Testis (tissue), 3 donors: ENCODE data around the gene ATP11A. TPM values are rescaled to one million over a fixed set of nuclear protein-coding genes. Genes with fewer than 3 reads are reported as not detected.

Experiments
- DNase-seq: peaks from one replicate; pipeline ENCODE4 v3.0.0-alpha.2; 2019
- H3K27ac ChIP-seq, 2 donors: fragments of 200-600 bp; sonication (generic); one replicate each; pipeline ENCODE4 v1.5.1; 2019
- H3K27me3 ChIP-seq: fragments of 200-600 bp; sonication (generic); one replicate; pipeline ENCODE4 v1.5.1; 2019
- H3K36me3 ChIP-seq: fragments of 200-600 bp; sonication (generic); one replicate; pipeline ENCODE4 v1.5.1; 2017; ENCODE audit warnings: low read depth; ENCODE audit errors: missing control alignments
- H3K4me1 ChIP-seq: fragments of 200-600 bp; sonication (generic); one replicate; pipeline ENCODE4 v1.5.1; 2019
- H3K4me3 ChIP-seq, 2 donors: fragments of 200-600 bp; sonication (generic); one replicate each; pipeline ENCODE4 v1.5.1; 2017 to 2019
- H3K9me3 ChIP-seq: fragments of 200-600 bp; sonication (generic); one replicate; pipeline ENCODE4 v1.5.1; 2017
- CTCF ChIP-seq, 3 experiments: fragments of 450-650 bp in 2 of 3; fragments of 200-600 bp in 1 of 3; sonication (generic) in 1 of 3; IDR thresholded peaks; one replicate each; pipeline ENCODE4 v1.5.1; 2016 to 2019; ENCODE audit warnings: antibody characterized with exemption in 3 of 3, mild to moderate bottlenecking in 2 of 3, moderate library complexity in 1 of 3
- POLR2A ChIP-seq: fragments of 450-650 bp; IDR thresholded peaks from one replicate; pipeline ENCODE4 v1.6.1; 2017; ENCODE audit warnings: antibody characterized with exemption, mild to moderate bottlenecking, moderate library complexity
- WGBS, 2 donors: methylation state at CpG; one replicate each; pipeline ENCODE4 v1.1.5; 2018; 5-methylcytosine and 5-hydroxymethylcytosine counted together
- intact Hi-C: fragments of 100-400 bp; cut with DNase I; formaldehyde crosslinking; loops from one replicate; pipeline ENCODE4 v1.15.1; 2023; ENCODE audit warnings: low total_unique reads
- polyA plus RNA-seq: library from polyadenylated mRNA; stranded (reverse); fragments of 350-450 nt; fragmentation: Illumina TruSeq; extraction: RNeasy Lipid Tissue Mini Kit (QIAGEN cat#74804); gene quantifications from one replicate; pipeline ENCODE4 v1.2.3, GENCODE V29; 2014; ENCODE audit warnings: low read depth, low replicate concordance; ENCODE audit not compliant: insufficient read depth
- total RNA-seq, 2 donors: library from RNA; depleted of rRNA; stranded (reverse); fragments of >200 nt; gene quantifications; one replicate each; pipeline ENCODE4 v1.2.3, GENCODE V29; 2016

ATP11A gene
- total and polyA plus RNA-seq, 3 donors from 2014 or later, result 34.4 to 122 (median 112) TPM

- Histone ChIP-seq H3K9me3 (no peaks in the 10 kb centered on the region), H3K27me3 (no peaks in the 10 kb centered on the region), H3K27ac (no peak overlapping the region), H3K4me1 (peaks cover 6% of the 10 kb centered on the region), H3K36me3 (no peaks in the 10 kb centered on the region), H3K4me3 (no peak overlapping the region)
- DNase-seq, result no peak
- intact Hi-C loops, result no loop called here
- WGBS, 2 donors, result 85 to 87% methylated on average over 34 to 39 of the region's 39 CpGs
- no peak for TF ChIP-seq CTCF (IDR thresholded peaks at IDR 0.05)
- TF ChIP-seq POLR2A, result no peak
Measured at GRCh38 chr13:112897956-112898620, 208.2 kb downstream of the ATP11A start.

- H3K27me3 ChIP-seq, result no peaks in the 10 kb centered on the region
- no peak for TF ChIP-seq CTCF (IDR thresholded peaks at IDR 0.05)
- no peak for TF ChIP-seq POLR2A
- H3K36me3 ChIP-seq, result no peaks in the 10 kb centered on the region
- WGBS, 2 donors, result 82 to 92% methylated on average over 22 to 26 of the region's 26 CpGs
- no peak overlapping the region for H3K4me3 ChIP-seq
- DNase-seq, result no peak
- H3K9me3 ChIP-seq, result no peaks in the 10 kb centered on the region
- peaks cover 6% of the 10 kb centered on the region for H3K4me1 ChIP-seq
- intact Hi-C loops, result no loop called here
- no peak overlapping the region for H3K27ac ChIP-seq
Measured at GRCh38 chr13:112898621-112899280, 208.9 kb downstream of the ATP11A start.

GRCh38 chr13:112899281-112900225 lies 209.7 kb downstream of the ATP11A start:
- peaks cover 4% of the 10 kb centered on the region for H3K4me1 ChIP-seq
- TF ChIP-seq POLR2A (no peak), CTCF (IDR thresholded peaks at IDR 0.05) (no peak)
- no peak for DNase-seq
- H3K36me3 ChIP-seq, result no peaks in the 10 kb centered on the region
- WGBS, 2 donors, result 91 to 93% methylated on average over 21 to 29 of the region's 29 CpGs
- H3K27ac ChIP-seq, result no peak overlapping the region
- no peak overlapping the region for H3K4me3 ChIP-seq
- no peaks in the 10 kb centered on the region for H3K27me3 ChIP-seq
- intact Hi-C loops, result no loop called here
- H3K9me3 ChIP-seq, result no peaks in the 10 kb centered on the region

GRCh38 chr13:112900226-112900600 lies 210.4 kb downstream of the ATP11A start:
- Histone ChIP-seq H3K27ac (no peak overlapping the region), H3K9me3 (no peaks in the 10 kb centered on the region), H3K36me3 (no peaks in the 10 kb centered on the region), H3K4me1 (no peaks in the 10 kb centered on the region), H3K27me3 (no peaks in the 10 kb centered on the region), H3K4me3 (no peak overlapping the region)
- no peak for TF ChIP-seq CTCF (IDR thresholded peaks at IDR 0.05)
- TF ChIP-seq POLR2A, result no peak
- 91 to 94% methylated on average over 9 of the region's 9 CpGs for WGBS, 2 donors
- no peak for DNase-seq
- intact Hi-C loops, result no loop called here
